H9 (cell line): ENCODE results near the gene ZNF839. TPM values are rescaled to one million over a fixed set of nuclear protein-coding genes. Genes with fewer than 3 reads are reported as not detected.

Experiments used
- DNase-seq: peaks from one replicate; pipeline ENCODE4 v3.0.0-alpha.2; 2017
- H2AFZ ChIP-seq: one replicate; pipeline ENCODE4 v1.6.1; 2013; ENCODE audit warnings: mild to moderate bottlenecking, low read length, control low read depth, moderate library complexity
- H2AK5ac ChIP-seq: 2 replicates; pipeline ENCODE4 v1.6.1; 2013; ENCODE audit warnings: low read length, control low read depth, mixed read lengths; ENCODE audit not compliant: insufficient read length
- H2BK120ac ChIP-seq: one replicate; pipeline ENCODE4 v1.6.1; 2013; ENCODE audit warnings: low read depth, mild to moderate bottlenecking, low read length, control low read depth, inconsistent platforms; ENCODE audit not compliant: poor library complexity, severe bottlenecking
- H2BK12ac ChIP-seq: 2 replicates; pipeline ENCODE4 v1.6.1; 2013; ENCODE audit warnings: low read length, control low read depth, mixed read lengths, low read depth; ENCODE audit not compliant: insufficient read length
- H2BK15ac ChIP-seq: 2 replicates; pipeline ENCODE4 v1.6.1; 2013; ENCODE audit warnings: low read depth, low read length, control low read depth
- H2BK20ac ChIP-seq: one replicate; pipeline ENCODE4 v1.6.1; 2013; ENCODE audit warnings: low read depth, mild to moderate bottlenecking, low read length, control low read depth, inconsistent platforms; ENCODE audit not compliant: poor library complexity, severe bottlenecking
- H2BK5ac ChIP-seq: 2 replicates; pipeline ENCODE4 v1.6.1; 2013; ENCODE audit warnings: low read length, control low read depth, mixed read lengths; ENCODE audit not compliant: insufficient read length
- H3K14ac ChIP-seq: 2 replicates; pipeline ENCODE4 v1.6.1; 2013; ENCODE audit warnings: low read length, control low read depth; ENCODE audit not compliant: insufficient read depth
- H3K18ac ChIP-seq: 2 replicates; pipeline ENCODE4 v1.6.1; 2013; ENCODE audit warnings: low read depth, mild to moderate bottlenecking, mixed read lengths, low read length, control low read depth; ENCODE audit not compliant: insufficient read length
- H3K23ac ChIP-seq: 2 replicates; pipeline ENCODE4 v1.6.1; 2013; ENCODE audit warnings: low read length, control low read depth, mixed read lengths, low read depth; ENCODE audit not compliant: insufficient read length
- H3K23me2 ChIP-seq: 2 replicates; pipeline ENCODE4 v1.6.1; 2013; ENCODE audit warnings: low read depth, mild to moderate bottlenecking, mixed read lengths, low read length, control low read depth; ENCODE audit not compliant: insufficient read length, poor library complexity, severe bottlenecking
- H3K27ac ChIP-seq: 2 replicates; pipeline ENCODE4 v1.5.1; 2013; ENCODE audit warnings: low read length, control low read depth, mixed read lengths, low read depth; ENCODE audit not compliant: insufficient read length
- H3K27me3 ChIP-seq: 2 replicates; pipeline ENCODE4 v1.6.1; 2013; ENCODE audit warnings: low read length, control low read depth, inconsistent platforms; ENCODE audit not compliant: insufficient read depth
- H3K4ac ChIP-seq: 2 replicates; pipeline ENCODE4 v1.6.1; 2013; ENCODE audit warnings: low read depth, mild to moderate bottlenecking, control low read depth, inconsistent platforms, low read length, moderate library complexity
- H3K4me1 ChIP-seq: 2 replicates; pipeline ENCODE4 v1.6.1; 2013; ENCODE audit warnings: low read length, control low read depth, inconsistent platforms; ENCODE audit not compliant: insufficient read depth
- H3K4me2 ChIP-seq: 2 replicates; pipeline ENCODE4 v1.6.1; 2013; ENCODE audit warnings: low read length, control low read depth, mixed read lengths; ENCODE audit not compliant: insufficient read length, insufficient read depth
- H3K56ac ChIP-seq: 2 replicates; pipeline ENCODE4 v1.6.1; 2013; ENCODE audit warnings: low read depth, mild to moderate bottlenecking, mixed read lengths, low read length, control low read depth; ENCODE audit not compliant: insufficient read length
- H3K79me1 ChIP-seq: 2 replicates; pipeline ENCODE4 v1.6.1; 2013; ENCODE audit warnings: low read depth, mild to moderate bottlenecking, moderate library complexity, low read length, control low read depth, inconsistent platforms; ENCODE audit not compliant: insufficient read depth, poor library complexity, severe bottlenecking
- H3K79me2 ChIP-seq: 2 replicates; pipeline ENCODE4 v1.6.1; 2013; ENCODE audit warnings: low read length, control low read depth, inconsistent platforms; ENCODE audit not compliant: insufficient read depth
- H3K9ac ChIP-seq: 2 replicates; pipeline ENCODE4 v1.6.1; 2013; ENCODE audit warnings: low read length, control low read depth, mixed read lengths; ENCODE audit not compliant: insufficient read length; ENCODE audit errors: extremely low read depth
- H3K9me3 ChIP-seq: one replicate; pipeline ENCODE4 v1.6.1; 2013; ENCODE audit warnings: low read depth, low read length, inconsistent platforms; ENCODE audit not compliant: control insufficient read depth
- H3T11ph ChIP-seq: one replicate; pipeline ENCODE4 v1.6.1; 2013; ENCODE audit warnings: mild to moderate bottlenecking, low read length, control low read depth, inconsistent platforms
- H4K20me1 ChIP-seq: one replicate; pipeline ENCODE4 v1.6.1; 2013; ENCODE audit not compliant: control insufficient read depth, insufficient read length, insufficient read depth
- H4K5ac ChIP-seq: 2 replicates; pipeline ENCODE4 v1.6.1; 2013; ENCODE audit warnings: low read depth, mild to moderate bottlenecking, mixed read lengths, low read length, control low read depth; ENCODE audit not compliant: insufficient read length
- H4K8ac ChIP-seq: replicated peaks from 2 replicates; pipeline ENCODE4 v1.6.1; 2013; ENCODE audit warnings: low read length, control low read depth, mixed read lengths, low read depth; ENCODE audit not compliant: insufficient read length
- H4K91ac ChIP-seq: 2 replicates; pipeline ENCODE4 v1.6.1; 2013; ENCODE audit warnings: low read depth, mild to moderate bottlenecking, moderate library complexity, mixed read lengths, low read length, control low read depth; ENCODE audit not compliant: insufficient read length
- H3K27ac Mint-ChIP-seq, 3 experiments: 2 replicates in 2 of 3; 3 replicates in 1 of 3; pipeline ENCODE4 v1.8.0; 2020 to 2021; ENCODE audit warnings: mixed read lengths in 3 of 3, mild to moderate bottlenecking in 1 of 3, moderate library complexity in 1 of 3
- H3K27me3 Mint-ChIP-seq: 2 replicates; pipeline ENCODE4 v1.8.0; 2021; ENCODE audit warnings: low read depth, mild to moderate bottlenecking, moderate library complexity, mixed read lengths
- H3K36me3 Mint-ChIP-seq, 3 experiments: 2 replicates in 2 of 3; 3 replicates in 1 of 3; pipeline ENCODE4 v1.8.0; 2020 to 2021; ENCODE audit warnings: low read depth in 3 of 3, mixed read lengths in 3 of 3; ENCODE audit not compliant: insufficient read depth in 1 of 3
- H3K4me1 Mint-ChIP-seq, 2 experiments: 2 replicates each; pipeline ENCODE4 v1.8.0; 2020; ENCODE audit warnings: mixed read lengths in 2 of 2
- H3K4me3 Mint-ChIP-seq, 2 experiments: 2 replicates in 1 of 2; 3 replicates in 1 of 2; pipeline ENCODE4 v1.8.0; 2020 to 2021; ENCODE audit warnings: mild to moderate bottlenecking in 2 of 2, mixed read lengths in 2 of 2, moderate library complexity in 1 of 2
- H3K9me3 Mint-ChIP-seq, 2 experiments: 2 replicates in 1 of 2; 3 replicates in 1 of 2; pipeline ENCODE4 v1.8.0; 2020; ENCODE audit warnings: mild to moderate bottlenecking in 2 of 2, mixed read lengths in 2 of 2, moderate library complexity in 1 of 2
- CTCF ChIP-seq: fragments of 200-600 bp; sonication (generic); conservative IDR thresholded peaks from 3 replicates; pipeline ENCODE4 v1.8.0; 2021; ENCODE audit warnings: antibody characterized with exemption, mild to moderate bottlenecking
- WGBS: extraction: QIAGEN DNeasy Blood & Tissue Kit; methylation state at CpG from one replicate; pipeline ENCODE4 v1.1.7; 2013; ENCODE audit warnings: missing lambda C conversion rate, low lambda C conversion rate, mixed read lengths; ENCODE audit not compliant: insufficient read length; ENCODE audit errors: extremely low coverage; 5-methylcytosine and 5-hydroxymethylcytosine counted together
- total RNA-seq: library from RNA; stranded (reverse); gene quantifications from 2 replicates; pipeline ENCODE4 v1.2.1, GENCODE V29; 2021

ZNF839 gene
- total RNA-seq, 1 experiment from 2014 or later, result 9.4 TPM

- no peak overlapping the region for H3K4me2 ChIP-seq
These were observed 40.3 kb upstream of the ZNF839 start for GRCh38 chr14:102279282-102279681.

More at GRCh38 chr14:102279282-102279681, 40.3 kb upstream of the ZNF839 start:
- H3K4me3 Mint-ChIP-seq, result no peak overlapping the region
- Histone ChIP-seq H3K23ac (no peak overlapping the region), H4K91ac (no peak overlapping the region), H2BK20ac (no peak overlapping the region), H3K79me2 (no peaks in the 10 kb centered on the region), H3K27ac (no peak overlapping the region), H2BK15ac (no peak overlapping the region), H2BK5ac (no peak overlapping the region), H4K5ac (no peak overlapping the region), H3K79me1 (no peaks in the 10 kb centered on the region), H3K56ac (no peak overlapping the region), H2BK120ac (no peak overlapping the region), H3K9ac (no peak overlapping the region), H4K8ac (no peak overlapping the region), H2BK12ac (no peak overlapping the region), H3K18ac (no peak overlapping the region), H4K20me1 (no peaks in the 10 kb centered on the region), H2AFZ (no peak overlapping the region), H3K27me3 (no peaks in the 10 kb centered on the region), H3K9me3 (no peaks in the 10 kb centered on the region), H2AK5ac (no peak overlapping the region), H3K4me1 (no peaks in the 10 kb centered on the region), H3K4ac (no peak overlapping the region), H3K23me2 (no peaks in the 10 kb centered on the region), H3K14ac (no peak overlapping the region), H3T11ph (no peak overlapping the region)
- no peak overlapping the region for H3K27ac Mint-ChIP-seq
- peaks cover 5 to 6% of the 10 kb centered on the region in 2 experiments; a peak in 4 of 5 replicates for H3K9me3 Mint-ChIP-seq
- no CpG with 5 or more reads among the region's 3 CpGs for WGBS
- H3K27me3 Mint-ChIP-seq, result no peaks in the 10 kb centered on the region
- TF ChIP-seq CTCF, result no peak
- DNase-seq, result no peak
- peaks cover 9 to 12% of the 10 kb centered on the region in 2 experiments for H3K4me1 Mint-ChIP-seq
- peaks cover 0 to 2% (median 0%) of the 10 kb centered on the region in 3 experiments; a peak in 2 of 7 replicates for H3K36me3 Mint-ChIP-seq
